Inferior parietal cortex (tissue), 1 donor: ENCODE results near the gene TCTN3.
A peak's percentile ranks its signal among the peaks of the same experiment; 100 is the strongest.
"Not testable (repeated sequence)": the region's sequence is repeated elsewhere in the genome, so short reads cannot be mapped to it uniquely, and the experiment has no call there.

Source experiments
- DNase-seq: peaks from one replicate; pipeline ENCODE4 v3.0.0-alpha.2; 2016; ENCODE audit errors: extremely low spot score

Gene TCTN3

DNA sequence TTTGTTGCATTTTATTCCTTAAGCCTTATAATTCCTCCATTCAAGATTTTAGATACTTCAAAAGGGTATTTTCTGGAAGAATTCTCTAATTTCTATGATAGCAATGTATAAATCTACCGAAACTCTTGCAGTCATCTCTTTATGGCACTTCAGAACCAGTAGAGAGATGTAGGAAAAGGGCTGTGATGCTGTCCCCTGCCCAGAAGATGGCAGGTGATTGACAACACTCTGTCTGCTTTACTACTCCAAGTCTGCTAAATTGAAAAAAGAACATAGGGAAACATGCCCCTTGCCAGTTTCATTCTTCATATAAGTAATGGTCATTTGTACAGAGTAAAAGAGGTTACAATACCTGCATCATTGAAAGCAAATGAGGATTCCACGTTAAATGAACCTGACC lies 5.1 kb downstream of the TCTN3 start:
- DNase-seq, result no peak

GRCh38 chr10:95683966-95684365 lies 9.8 kb downstream of the TCTN3 start:
- no peak for DNase-seq

GRCh38 chr10:95675403-95676116 lies 18.2 kb downstream of the TCTN3 start:
- no peak for DNase-seq

DNA sequence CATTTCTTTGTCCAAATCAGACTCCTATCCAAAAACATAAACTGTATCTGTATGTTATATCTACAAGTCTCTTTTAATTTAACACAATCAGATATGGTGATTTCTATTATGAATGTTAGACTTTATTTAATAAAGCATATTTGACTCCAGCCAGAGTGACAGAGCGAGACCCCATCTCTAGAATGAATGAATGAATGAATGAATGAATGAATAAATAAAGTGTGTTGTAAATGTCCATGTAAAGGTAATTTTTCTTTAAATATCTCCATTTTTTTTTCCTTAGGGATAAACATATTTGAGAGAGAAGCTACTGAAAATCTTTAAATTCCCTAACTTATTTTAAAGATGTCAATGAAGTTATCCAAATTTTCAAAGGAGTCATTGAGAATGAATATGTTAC lies 19.1 kb downstream of the TCTN3 start:
- no peak for DNase-seq

GRCh38 chr10:95672641-95673040 lies 21.1 kb downstream of the TCTN3 start:
- DNase-seq, result not testable (repeated sequence)

GRCh38 chr10:95664543-95664942 lies 29.2 kb downstream of the TCTN3 start:
- DNase-seq, result no peak

DNA sequence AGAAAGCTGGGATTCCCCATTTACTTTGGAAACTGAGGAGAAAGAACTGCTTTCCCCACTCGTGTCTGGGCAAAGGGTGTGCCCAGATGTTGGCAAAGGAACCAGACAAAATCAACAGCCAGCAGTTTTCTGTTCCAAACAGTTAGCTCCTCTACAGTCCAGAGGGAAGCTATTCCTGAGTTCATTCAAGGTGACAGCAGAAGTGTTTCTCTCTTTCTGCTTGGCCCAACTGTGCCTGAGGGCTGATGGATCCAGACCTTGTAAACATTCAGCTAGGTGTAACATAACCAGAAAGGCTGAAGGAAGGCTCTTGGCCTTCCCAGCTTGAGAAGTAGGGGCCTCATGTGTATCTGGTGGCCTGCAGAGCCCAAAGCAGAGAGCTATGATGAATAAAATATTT lies 30.2 kb downstream of the TCTN3 start:
- DNase-seq, result no peak

DNA sequence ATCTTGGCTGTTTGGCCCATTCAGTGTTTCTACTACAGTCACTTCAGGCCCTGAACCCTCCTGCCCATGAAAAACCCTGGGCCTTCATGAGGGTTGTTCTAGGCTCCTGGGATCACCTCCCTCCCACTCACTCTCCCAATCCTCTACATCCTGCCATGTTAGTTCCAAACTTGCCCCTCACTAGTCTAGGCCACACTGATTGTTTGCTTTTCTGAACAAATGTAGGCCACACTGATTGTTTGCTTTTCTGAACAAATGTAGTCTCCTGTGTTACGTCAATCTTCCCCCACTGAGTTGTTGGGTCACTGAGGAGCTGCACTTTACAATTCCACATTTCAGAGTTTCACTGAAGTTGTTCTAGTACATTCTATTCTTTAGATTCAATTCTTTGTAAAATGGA lies 31.9 kb downstream of the TCTN3 start:
- no peak for DNase-seq

DNA sequence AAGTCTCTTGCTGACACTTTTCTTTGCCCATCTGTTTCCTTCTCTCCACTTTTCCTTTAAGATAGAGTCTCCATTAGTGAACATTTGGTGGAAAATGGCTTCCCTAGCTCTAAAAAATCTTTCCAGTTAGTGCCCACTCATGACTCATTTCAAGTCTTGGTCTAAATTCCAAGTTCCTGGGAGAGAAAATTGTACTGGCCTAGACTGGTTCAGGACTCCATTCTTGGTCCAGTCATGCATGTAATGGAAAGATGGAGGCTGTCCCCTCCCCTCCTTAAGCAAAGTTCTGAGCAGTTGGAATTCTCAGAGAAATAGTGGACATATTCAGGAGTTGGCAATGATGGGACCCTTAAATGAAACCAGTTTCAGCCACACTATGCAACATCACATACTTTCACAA lies 33.4 kb downstream of the TCTN3 start:
- no peak for DNase-seq

DNA sequence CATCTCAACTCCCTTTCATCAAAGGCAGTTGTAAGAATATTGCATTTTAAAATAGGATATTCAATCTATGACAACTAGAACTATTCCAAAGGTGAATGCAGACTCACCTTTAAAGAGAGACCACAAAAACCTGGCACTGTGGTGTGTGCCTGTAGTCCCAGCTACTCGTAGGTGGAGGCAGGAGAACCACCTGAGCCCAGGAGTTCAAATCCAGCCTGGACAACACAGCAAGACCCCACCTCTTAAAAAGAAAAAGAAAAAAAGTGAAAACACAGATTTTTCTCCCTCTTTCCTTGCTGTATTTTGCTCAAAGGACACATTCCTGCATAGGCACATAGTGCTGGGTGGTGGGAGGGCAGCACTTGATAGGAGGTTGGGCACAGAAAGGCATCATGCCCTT lies 36.5 kb downstream of the TCTN3 start:
- no peak for DNase-seq

DNA sequence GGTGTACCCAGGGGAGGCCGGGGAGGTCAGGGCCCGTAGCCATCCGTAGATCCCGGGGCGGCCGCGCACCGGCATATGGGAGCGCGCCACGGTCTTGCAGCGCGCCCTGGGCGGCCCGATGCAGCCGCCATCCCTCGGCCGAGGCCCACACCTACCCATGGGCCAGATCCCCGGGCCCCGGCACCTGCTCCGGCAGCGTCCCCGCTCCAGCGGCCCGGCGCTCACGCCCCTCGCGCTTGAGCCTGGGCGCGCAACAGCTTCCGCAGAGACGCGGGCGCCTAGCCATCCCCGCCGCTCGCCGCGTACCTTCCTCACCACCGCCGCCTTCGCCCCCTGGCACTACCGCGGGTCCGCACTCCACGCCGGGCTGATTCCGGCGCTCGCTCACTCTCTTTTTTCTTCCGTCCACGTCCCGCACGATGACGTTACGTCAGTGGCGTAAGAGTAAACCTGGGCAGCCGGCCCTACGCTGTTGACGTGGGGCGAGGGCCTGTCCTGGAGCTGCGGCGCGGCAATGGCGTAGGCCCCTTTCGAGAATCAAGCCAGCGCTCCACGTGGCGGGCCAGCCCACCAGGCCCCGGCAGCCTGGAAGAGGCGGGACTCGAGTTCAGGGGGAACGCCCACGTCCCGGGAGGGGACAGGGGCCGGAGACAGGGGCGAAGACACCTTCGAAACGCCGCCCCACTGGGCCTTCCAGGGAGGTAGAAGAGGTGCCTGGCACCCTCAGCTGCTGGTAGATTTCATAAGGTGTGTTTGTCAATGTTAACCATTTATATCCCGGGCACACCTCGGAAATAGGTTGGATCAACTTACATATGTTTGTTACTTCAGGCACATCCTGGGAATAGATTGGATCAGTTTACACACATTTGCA lies 37.2 kb downstream of the TCTN3 start, which contains the start of gene ALDH18A1:
ALDH18A1 (minus strand) TSS at position 421 of the 874 bp plus-strand sequence. CDS start 3,334 bp downstream, outside the sequence.
- DNase-seq, result peak; percentile 85

- no peak for DNase-seq
Observed at GRCh38 chr10:95655571-95656290, 38.0 kb downstream of the TCTN3 start.

DNA sequence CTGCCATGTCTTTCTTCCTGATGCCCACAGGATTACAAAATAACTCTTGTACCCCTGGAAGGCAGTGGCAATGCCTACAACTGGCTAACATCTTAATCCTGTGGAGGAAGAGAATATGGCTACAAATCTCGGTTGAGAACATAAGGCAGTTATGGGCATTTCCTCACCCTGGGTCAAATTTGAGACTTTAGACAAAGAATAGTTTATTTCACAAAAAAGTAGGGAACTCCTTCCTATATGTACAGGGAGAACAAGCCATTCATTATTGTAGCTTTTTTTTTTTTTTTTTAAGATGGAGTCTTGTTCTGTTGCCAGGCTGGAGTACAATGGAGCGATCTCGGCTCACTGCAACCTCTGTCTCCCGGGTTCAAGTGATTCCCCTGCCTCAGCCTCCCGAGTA lies 39.8 kb downstream of the TCTN3 start:
- DNase-seq, result no peak

DNA sequence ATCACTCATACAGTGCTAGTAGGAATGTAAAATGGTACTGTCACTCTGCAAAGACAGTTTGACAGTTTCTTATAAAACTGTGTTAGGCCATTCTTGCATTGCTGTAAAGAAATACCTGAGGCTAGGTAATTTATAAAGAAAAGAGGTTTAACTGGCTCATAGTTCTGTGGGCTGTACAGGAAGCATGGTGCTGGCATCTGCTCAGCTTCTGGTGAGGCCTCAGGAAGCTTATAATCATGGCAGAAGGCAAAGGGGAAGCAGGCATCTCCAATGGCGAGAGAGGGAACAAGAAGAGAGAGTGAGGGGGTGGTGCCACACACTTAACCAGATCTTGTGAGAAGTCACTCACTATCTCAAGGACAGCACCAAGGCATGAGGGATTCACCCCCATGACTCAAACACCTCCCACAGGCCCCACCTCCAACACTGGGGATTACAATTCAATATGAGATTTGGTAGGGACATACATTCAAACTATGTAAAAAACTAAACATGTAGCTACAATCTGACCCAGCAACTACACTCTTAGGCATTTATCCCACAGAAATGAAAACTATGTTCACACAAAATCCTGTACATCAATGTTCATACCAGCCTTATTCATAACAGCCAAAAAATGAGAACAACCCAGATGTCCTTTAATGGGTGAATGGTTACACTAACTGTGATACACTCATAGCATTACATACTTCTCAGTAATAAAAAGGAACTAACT lies 42.2 kb downstream of the TCTN3 start:
- DNase-seq, result no peak

GRCh38 chr10:95650232-95650631 lies 43.5 kb downstream of the TCTN3 start:
- DNase-seq, result no peak

- no peak for DNase-seq
Observed at GRCh38 chr10:95648138-95648537, 45.6 kb downstream of the TCTN3 start.

- DNase-seq, result no peak
Observed at GRCh38 chr10:95646160-95646559, 47.6 kb downstream of the TCTN3 start.

- DNase-seq, result no peak
Observed at GRCh38 chr10:95644901-95645300, 48.8 kb downstream of the TCTN3 start.

DNA sequence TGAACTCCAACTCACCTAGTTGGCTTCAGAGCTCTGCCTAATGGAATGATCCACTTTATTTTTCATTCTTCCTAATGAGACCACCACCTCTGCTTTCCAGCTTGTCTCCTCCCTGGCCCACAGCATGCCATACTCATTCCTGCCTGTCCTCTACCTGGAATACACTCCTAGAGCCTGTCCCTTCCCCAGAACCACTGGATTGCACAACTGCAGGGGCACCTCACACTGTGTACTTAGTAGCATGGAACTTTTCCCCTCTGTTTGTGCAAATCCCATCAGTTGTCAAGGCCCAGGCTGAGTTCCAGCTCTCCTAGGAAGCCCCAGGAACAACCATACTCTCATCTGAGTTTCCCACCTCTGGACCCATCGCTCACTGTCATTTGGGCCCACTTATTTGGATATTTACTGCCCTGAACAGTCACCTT lies 52.8 kb downstream of the TCTN3 start:
- no peak for DNase-seq

DNA sequence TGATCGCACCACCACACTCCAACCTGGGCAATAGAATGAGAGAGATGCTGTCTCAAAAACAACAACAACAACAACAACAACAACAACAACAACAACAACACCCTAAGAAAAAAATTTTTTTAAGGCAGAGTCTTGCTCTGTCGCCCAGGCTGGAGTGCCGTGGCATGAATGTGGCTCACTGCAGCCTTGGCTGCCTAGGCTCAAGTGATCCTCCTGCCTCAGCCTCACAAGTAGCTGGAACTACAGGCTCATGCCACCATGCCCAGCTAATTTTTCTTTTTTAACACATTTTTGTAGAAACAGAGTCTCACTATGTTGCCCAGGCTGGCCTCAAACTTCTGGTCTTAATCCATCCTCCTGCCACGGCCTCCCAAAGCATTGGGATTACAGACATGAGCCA lies 55.8 kb downstream of the TCTN3 start:
- DNase-seq, result no peak

GRCh38 chr10:95637140-95637539 lies 56.6 kb downstream of the TCTN3 start:
- DNase-seq, result no peak

DNA sequence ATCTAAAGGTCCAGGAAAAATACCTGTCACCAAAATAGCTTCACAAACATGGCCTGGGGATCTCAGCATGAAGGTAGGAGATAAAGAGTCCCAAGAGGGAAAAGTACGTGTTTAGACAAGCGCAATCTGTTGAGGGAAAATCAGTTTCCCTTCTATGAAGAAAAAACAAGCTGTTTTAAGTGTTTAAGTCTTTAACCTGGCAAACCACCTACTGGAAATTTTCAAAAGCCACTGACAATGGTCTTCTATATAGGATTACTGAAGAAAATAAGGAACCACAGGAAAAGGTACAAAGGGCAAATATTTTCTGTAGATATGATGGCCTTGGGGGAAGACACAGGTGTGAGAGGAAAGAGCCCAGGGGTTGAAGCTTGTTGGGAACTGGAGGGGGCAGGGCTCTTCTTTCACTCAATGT lies 58.4 kb downstream of the TCTN3 start:
- DNase-seq, result no peak
